Loucy (cell line): ENCODE data around the gene ITSN1.

ENCODE experiments used
- H2AFZ ChIP-seq: fragments of 200-600 bp; sonication (generic); 2 replicates; pipeline ENCODE4 v1.6.0; 2016; ENCODE audit warnings: antibody characterized with exemption, mild to moderate bottlenecking, low read length, moderate library complexity
- H3F3A ChIP-seq: fragments of 200-600 bp; 2 replicates; pipeline ENCODE4 v1.6.0; 2016; ENCODE audit warnings: antibody characterized with exemption, low read depth, mild to moderate bottlenecking
- H3K27me3 ChIP-seq: fragments of 200-600 bp; sonication (generic); 2 replicates; pipeline ENCODE4 v1.6.1; 2014; ENCODE audit warnings: low read length, mild to moderate bottlenecking; ENCODE audit not compliant: insufficient read depth, poor library complexity, severe bottlenecking
- H3K36me3 ChIP-seq: fragments of 200-600 bp; sonication (generic); 2 replicates; pipeline ENCODE4 v1.6.1; 2016; ENCODE audit warnings: low read length; ENCODE audit not compliant: insufficient read depth
- H3K4me1 ChIP-seq: fragments of 200-600 bp; sonication (generic); 2 replicates; pipeline ENCODE4 v1.5.1; 2014; ENCODE audit warnings: low read length, mild to moderate bottlenecking; ENCODE audit not compliant: insufficient read depth, poor library complexity, severe bottlenecking
- H3K4me2 ChIP-seq: fragments of 200-600 bp; sonication (generic); 2 replicates; pipeline ENCODE4 v1.6.0; 2014; ENCODE audit warnings: antibody characterized with exemption, low read length, low read depth, mild to moderate bottlenecking; ENCODE audit not compliant: poor library complexity, severe bottlenecking
- H3K4me3 ChIP-seq: fragments of 200-600 bp; sonication (generic); 2 replicates; pipeline ENCODE4 v1.5.1; 2014; ENCODE audit warnings: low read length, mild to moderate bottlenecking, mixed read lengths; ENCODE audit not compliant: poor library complexity, severe bottlenecking
- H3K79me2 ChIP-seq: fragments of 200-600 bp; sonication (generic); 2 replicates; pipeline ENCODE4 v1.6.1; 2014; ENCODE audit warnings: low read length; ENCODE audit not compliant: insufficient read depth
- H3K9ac ChIP-seq: fragments of 200-600 bp; sonication (generic); 2 replicates; pipeline ENCODE4 v1.6.0; 2014; ENCODE audit warnings: mild to moderate bottlenecking, low read depth, low read length, moderate library complexity; ENCODE audit not compliant: poor library complexity, severe bottlenecking
- H3K9me2 ChIP-seq: fragments of 200-600 bp; sonication (generic); replicated peaks from 2 replicates; pipeline ENCODE4 v1.6.1; 2016; ENCODE audit warnings: low read depth, low read length, mixed read lengths
- H3K9me3 ChIP-seq: fragments of 200-600 bp; sonication (generic); 2 replicates; pipeline ENCODE4 v1.6.1; 2014; ENCODE audit warnings: mild to moderate bottlenecking, antibody characterized with exemption, low read length, low read depth; ENCODE audit not compliant: insufficient read depth
- H4K20me1 ChIP-seq: fragments of 200-600 bp; sonication (generic); 2 replicates; pipeline ENCODE4 v1.6.0; 2014; ENCODE audit warnings: antibody characterized with exemption, low read length, mild to moderate bottlenecking; ENCODE audit not compliant: insufficient read depth, poor library complexity, severe bottlenecking
- EZH2phosphoT487 ChIP-seq: fragments of 200-600 bp; IDR thresholded peaks from 2 replicates; pipeline ENCODE4 v1.6.1; 2018; ENCODE audit warnings: antibody characterized with exemption, mild to moderate bottlenecking, moderate library complexity, borderline replicate concordance
- TF ChIP-seq, protein P1 (sequence below): fragments of 200-600 bp; sonication (generic); conservative IDR thresholded peaks from 2 replicates; pipeline ENCODE4 v1.5.1; 2014; ENCODE audit warnings: mild to moderate bottlenecking, antibody characterized with exemption, low read length

The ITSN1 gene

DNA sequence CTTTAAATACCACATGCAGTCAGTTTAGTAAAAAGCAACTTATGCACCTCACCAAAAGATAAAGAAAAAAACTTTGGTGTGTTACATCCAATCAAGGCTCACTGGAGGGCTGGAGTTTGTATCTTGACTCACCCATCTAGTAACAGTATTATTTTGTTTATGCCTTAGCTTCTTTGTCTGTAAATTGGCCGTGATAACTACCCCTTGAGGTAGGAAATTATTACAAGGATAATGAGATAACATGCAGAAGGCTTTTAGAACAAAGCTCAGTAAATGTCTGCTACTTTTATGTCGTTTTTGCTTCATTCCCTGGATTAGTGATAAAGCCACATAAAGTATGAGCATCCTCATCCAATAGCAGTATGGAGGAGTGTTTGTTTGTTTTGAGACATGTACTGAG, 178.5 kb downstream of the ITSN1 start:
- no peaks in the 10 kb centered on the region for H4K20me1 ChIP-seq
- no peak for TF ChIP-seq EZH2phosphoT487
- TF ChIP-seq, protein P1, sequence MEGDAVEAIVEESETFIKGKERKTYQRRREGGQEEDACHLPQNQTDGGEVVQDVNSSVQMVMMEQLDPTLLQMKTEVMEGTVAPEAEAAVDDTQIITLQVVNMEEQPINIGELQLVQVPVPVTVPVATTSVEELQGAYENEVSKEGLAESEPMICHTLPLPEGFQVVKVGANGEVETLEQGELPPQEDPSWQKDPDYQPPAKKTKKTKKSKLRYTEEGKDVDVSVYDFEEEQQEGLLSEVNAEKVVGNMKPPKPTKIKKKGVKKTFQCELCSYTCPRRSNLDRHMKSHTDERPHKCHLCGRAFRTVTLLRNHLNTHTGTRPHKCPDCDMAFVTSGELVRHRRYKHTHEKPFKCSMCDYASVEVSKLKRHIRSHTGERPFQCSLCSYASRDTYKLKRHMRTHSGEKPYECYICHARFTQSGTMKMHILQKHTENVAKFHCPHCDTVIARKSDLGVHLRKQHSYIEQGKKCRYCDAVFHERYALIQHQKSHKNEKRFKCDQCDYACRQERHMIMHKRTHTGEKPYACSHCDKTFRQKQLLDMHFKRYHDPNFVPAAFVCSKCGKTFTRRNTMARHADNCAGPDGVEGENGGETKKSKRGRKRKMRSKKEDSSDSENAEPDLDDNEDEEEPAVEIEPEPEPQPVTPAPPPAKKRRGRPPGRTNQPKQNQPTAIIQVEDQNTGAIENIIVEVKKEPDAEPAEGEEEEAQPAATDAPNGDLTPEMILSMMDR = no peak
- H3K4me2 ChIP-seq = no peak overlapping the region
- peaks cover 14% of the 10 kb centered on the region for H3K4me1 ChIP-seq
- H2AFZ ChIP-seq = no peak overlapping the region
- no peak overlapping the region for H3K4me3 ChIP-seq
- H3K79me2 ChIP-seq = no peaks in the 10 kb centered on the region
- H3K36me3 ChIP-seq = no peaks in the 10 kb centered on the region
- no peaks in the 10 kb centered on the region for H3K9me3 ChIP-seq
- no peak overlapping the region for H3K9ac ChIP-seq
- no peaks in the 10 kb centered on the region for H3K9me2 ChIP-seq
- no peaks in the 10 kb centered on the region for H3K27me3 ChIP-seq
- H3F3A ChIP-seq = no peaks in the 10 kb centered on the region

DNA sequence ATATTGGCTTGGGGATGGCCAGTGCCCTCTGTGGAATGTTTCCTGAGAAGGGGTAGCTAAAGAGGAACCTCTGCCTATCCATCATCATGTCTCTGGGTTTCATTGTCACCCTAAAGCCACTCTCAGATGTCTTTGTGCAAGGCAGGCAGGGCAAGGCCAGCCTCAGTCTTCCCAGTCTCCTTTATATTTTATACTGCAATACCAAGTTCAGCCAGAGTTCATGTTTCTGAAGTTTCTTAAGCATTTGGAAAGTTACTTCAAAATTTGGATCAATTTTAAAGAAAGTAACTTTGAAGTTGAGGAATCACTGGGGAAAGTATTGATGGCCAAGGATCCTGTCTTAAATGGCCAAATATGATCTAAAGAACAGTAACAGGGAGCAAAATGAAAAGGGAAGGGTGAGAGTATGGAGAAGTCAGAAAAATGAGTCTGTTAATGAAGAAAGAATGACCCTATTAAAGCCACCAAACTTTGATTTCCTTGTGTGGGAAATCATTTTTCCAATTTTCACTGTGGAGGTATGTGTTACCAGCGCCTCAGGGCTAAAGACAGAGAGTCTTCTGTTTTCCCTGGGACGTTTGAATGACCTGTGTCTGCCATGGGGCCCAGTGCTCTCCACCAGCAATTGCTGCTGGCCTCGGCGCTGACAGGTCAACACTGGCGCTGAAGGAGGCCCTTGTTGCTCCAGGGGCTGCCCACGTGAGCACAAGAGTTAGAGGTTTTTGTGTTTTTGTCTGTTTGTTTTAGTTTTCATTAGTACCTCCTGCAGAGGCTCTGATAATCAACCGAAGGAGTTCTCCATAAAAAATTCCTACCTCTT, 179.4 kb downstream of the ITSN1 start:
- Histone ChIP-seq H3F3A (no peaks in the 10 kb centered on the region), H3K4me2 (no peak overlapping the region), H3K4me3 (no peak overlapping the region), H3K36me3 (no peaks in the 10 kb centered on the region), H3K9me3 (no peaks in the 10 kb centered on the region), H2AFZ (no peak overlapping the region), H3K9ac (no peak overlapping the region), H3K4me1 (peaks cover 7% of the 10 kb centered on the region), H3K9me2 (no peaks in the 10 kb centered on the region), H4K20me1 (no peaks in the 10 kb centered on the region), H3K79me2 (no peaks in the 10 kb centered on the region), H3K27me3 (no peaks in the 10 kb centered on the region)
- TF ChIP-seq, protein P1 = no peak
- TF ChIP-seq EZH2phosphoT487 = no peak

DNA sequence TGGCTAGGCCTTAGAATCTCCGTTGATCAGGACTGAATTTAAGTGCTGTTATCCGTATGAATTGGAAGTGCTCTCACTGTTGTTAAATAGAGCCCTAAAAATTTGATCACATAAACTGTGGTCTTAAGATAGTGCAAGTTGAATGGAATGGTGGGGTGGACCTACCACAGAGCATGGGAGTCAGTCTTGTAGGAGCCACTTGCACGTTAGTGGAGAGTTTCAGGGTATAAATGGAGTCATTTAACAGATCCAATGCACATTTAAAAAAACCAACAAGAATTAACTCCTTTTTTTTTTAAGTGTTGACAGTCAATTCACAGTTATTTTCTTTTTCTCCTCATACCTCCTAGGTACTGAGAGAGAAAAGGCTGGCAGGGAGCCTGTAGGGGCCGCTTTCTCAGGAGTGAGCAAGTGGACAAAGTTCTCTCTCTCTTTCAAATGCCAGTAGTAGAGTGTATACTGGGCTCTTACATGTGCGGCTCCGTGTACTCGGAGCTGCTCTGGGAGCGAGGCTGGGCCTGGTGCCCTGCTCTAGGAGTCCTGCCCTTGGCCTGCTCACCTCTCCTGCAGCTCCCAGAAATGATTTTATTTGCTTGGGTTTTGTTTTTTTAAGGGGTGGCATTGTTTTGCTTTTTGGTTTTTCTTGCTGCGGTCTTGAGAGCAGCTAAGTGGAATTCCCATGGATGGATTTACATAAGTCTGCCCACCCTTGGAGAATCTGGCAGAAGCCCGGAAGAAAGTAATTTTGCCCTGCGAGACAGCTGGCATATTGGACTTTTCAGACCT, 182.0 kb downstream of the ITSN1 start:
- H3K4me2 ChIP-seq = no peak overlapping the region
- no peaks in the 10 kb centered on the region for H3K4me1 ChIP-seq
- H3K9me2 ChIP-seq = no peaks in the 10 kb centered on the region
- no peaks in the 10 kb centered on the region for H3K79me2 ChIP-seq
- no peak overlapping the region for H3K4me3 ChIP-seq
- H4K20me1 ChIP-seq = no peaks in the 10 kb centered on the region
- TF ChIP-seq, protein P1 = no peak
- no peak for TF ChIP-seq EZH2phosphoT487
- no peaks in the 10 kb centered on the region for H3K27me3 ChIP-seq
- no peak overlapping the region for H3K9ac ChIP-seq
- no peak overlapping the region for H2AFZ ChIP-seq
- H3K36me3 ChIP-seq = no peaks in the 10 kb centered on the region
- no peaks in the 10 kb centered on the region for H3F3A ChIP-seq
- H3K9me3 ChIP-seq = no peaks in the 10 kb centered on the region
